Adrenal gland (tissue), 12 donors: ENCODE data around the gene TMEM94. TPM values are rescaled to one million over a fixed set of nuclear protein-coding genes. Genes with fewer than 3 reads are reported as not detected.
A peak's percentile ranks its signal among the peaks of the same experiment; 100 is the strongest.

ENCODE experiments used
- DNase-seq, 7 donors: peaks; one replicate each; pipeline ENCODE4 v3.0.0-alpha.2; 2019 to 2020
- H3K27ac ChIP-seq, 5 donors: fragments of 200-600 bp; sonication (generic) in 4 of 5; 1 replicate in 3 of 5; 2 replicates in 2 of 5; pipeline versions ENCODE4 v1.5.1 to v1.8.0; 2016 to 2020; ENCODE audit warnings: mild to moderate bottlenecking in 1 of 5
- H3K27me3 ChIP-seq: fragments of 200-600 bp; 2 replicates; pipeline ENCODE4 v1.8.0; 2021
- H3K36me3 ChIP-seq, 2 donors: fragments of 200-600 bp; replicated peaks in 1 of 2; 1 replicate in 1 of 2; 2 replicates in 1 of 2; pipeline versions ENCODE4 v1.5.1 to v1.8.0; 2018 to 2022
- H3K4me1 ChIP-seq, 2 donors: fragments of 200-600 bp; replicated peaks in 1 of 2; 1 replicate in 1 of 2; 2 replicates in 1 of 2; pipeline versions ENCODE4 v1.5.1 to v1.8.0; 2018 to 2021
- H3K4me3 ChIP-seq, 4 donors: fragments of 200-600 bp; sonication (generic) in 3 of 4; one replicate each; pipeline ENCODE4 v1.5.1; 2016 to 2018
- H3K9me3 ChIP-seq, 3 donors: fragments of 200-600 bp; sonication (generic) in 1 of 3; replicated peaks in 1 of 3; 1 replicate in 2 of 3; 2 replicates in 1 of 3; pipeline versions ENCODE4 v1.5.1 to v1.8.0; 2016 to 2021
- POLR2A ChIP-seq, 2 donors: fragments of 450-650 bp; IDR thresholded peaks; one replicate each; pipeline ENCODE4 v1.6.1; 2017; ENCODE audit warnings: antibody characterized with exemption in 2 of 2, mild to moderate bottlenecking in 2 of 2, moderate library complexity in 1 of 2
- WGBS, 4 donors: extraction: QIAGEN DNeasy Blood & Tissue Kit in 2 of 4; methylation state at CpG; one replicate each; pipeline versions ENCODE4 v1.1.5 to v1.1.7; 2013 to 2017; 5-methylcytosine and 5-hydroxymethylcytosine counted together
- intact Hi-C, 2 donors: fragments of 100-400 bp; cut with DNase I; formaldehyde crosslinking; loops; one replicate each; pipeline versions ENCODE4 v1.14.1 to v1.15.0; 2022 to 2023
- polyA plus RNA-seq, 3 donors: library from polyadenylated mRNA; stranded (reverse); fragments of 200-250 nt in 2 of 3; fragments of 350-450 nt in 1 of 3; fragmentation: Illumina TruSeq in 1 of 3; extraction: RNeasy Lipid Tissue Mini Kit (QIAGEN cat#74804) in 1 of 3; gene quantifications; one replicate each; pipeline ENCODE4 v1.2.3, GENCODE V29; 2013 to 2014
- total RNA-seq, 9 donors: library from RNA; depleted of rRNA in 4 of 9; stranded (reverse); fragments of >200 nt in 4 of 9; fragments of 120-200 nt in 1 of 9; fragmentation: NEBNext Ultra II Directional in 1 of 9; extraction: Animal tissue kit (Norgen Biotek cat#: 25700) in 1 of 9; gene quantifications; one replicate each; pipeline versions ENCODE4 v1.1.0 to v1.2.4, GENCODE V29; 2013 to 2023
- TF ChIP-seq, protein P1 (sequence below), 6 experiments: fragments of 450-650 bp in 4 of 6; fragments of 200-600 bp in 2 of 6; sonication (generic) in 1 of 6; IDR thresholded peaks; 1 replicate in 5 of 6; 2 replicates in 1 of 6; pipeline versions ENCODE4 v1.5.1 to v1.8.0; 2016 to 2021; ENCODE audit warnings: antibody characterized with exemption in 6 of 6, mild to moderate bottlenecking in 2 of 6, moderate library complexity in 1 of 6
- donor health status: healthy with polysubstance abuse.
- donor health status: Bipolar disorder and iron deficiency.
- donor health status: DM: yes; HTN: yes; CAD: no.
- donor health status: DM: no; HTN: no; CAD: no.
- donor health status: DM: no; HTN: no; CAD: no.
- donor health status: DM: yes; HTN: yes; CAD: no.

TMEM94 gene
- total and polyA plus RNA-seq, 12 donors: 65.2 to 245 (median 167) TPM

DNA sequence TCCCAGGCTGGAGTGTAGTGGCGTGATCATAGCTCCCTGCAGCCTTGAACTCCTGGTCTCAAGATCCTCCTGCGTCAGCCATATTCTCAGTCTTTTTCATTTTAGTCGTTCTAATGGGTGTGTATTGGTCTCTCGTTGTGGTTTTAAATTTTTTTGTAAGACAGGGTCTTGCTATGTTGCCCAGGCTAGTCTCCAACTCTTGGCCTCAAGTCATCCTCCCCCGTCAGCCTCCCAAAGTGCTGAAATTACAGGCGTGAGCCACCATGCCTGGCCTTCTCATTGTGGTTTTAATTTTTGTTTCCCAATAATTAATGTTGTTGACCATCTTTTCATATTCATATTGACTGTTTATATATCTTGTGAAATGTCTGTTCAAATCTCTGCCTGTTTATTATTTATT lies 8.6 kb downstream of the TMEM94 start:
- DNase-seq: no peak
- no peaks in the 10 kb centered on the region for H3K36me3 ChIP-seq
- H3K27ac ChIP-seq: no peak overlapping the region
- WGBS, 4 donors: 88 to 96% (median 92%) methylated on average over 6 of the region's 6 CpGs
- TF ChIP-seq, protein P1, sequence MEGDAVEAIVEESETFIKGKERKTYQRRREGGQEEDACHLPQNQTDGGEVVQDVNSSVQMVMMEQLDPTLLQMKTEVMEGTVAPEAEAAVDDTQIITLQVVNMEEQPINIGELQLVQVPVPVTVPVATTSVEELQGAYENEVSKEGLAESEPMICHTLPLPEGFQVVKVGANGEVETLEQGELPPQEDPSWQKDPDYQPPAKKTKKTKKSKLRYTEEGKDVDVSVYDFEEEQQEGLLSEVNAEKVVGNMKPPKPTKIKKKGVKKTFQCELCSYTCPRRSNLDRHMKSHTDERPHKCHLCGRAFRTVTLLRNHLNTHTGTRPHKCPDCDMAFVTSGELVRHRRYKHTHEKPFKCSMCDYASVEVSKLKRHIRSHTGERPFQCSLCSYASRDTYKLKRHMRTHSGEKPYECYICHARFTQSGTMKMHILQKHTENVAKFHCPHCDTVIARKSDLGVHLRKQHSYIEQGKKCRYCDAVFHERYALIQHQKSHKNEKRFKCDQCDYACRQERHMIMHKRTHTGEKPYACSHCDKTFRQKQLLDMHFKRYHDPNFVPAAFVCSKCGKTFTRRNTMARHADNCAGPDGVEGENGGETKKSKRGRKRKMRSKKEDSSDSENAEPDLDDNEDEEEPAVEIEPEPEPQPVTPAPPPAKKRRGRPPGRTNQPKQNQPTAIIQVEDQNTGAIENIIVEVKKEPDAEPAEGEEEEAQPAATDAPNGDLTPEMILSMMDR (IDR thresholded peaks at IDR 0.05): no peak
- no peak for TF ChIP-seq POLR2A (IDR thresholded peaks at IDR 0.05)
- peaks cover 17 to 29% of the 10 kb centered on the region in 2 donors for H3K4me1 ChIP-seq
- no peaks in the 10 kb centered on the region for H3K27me3 ChIP-seq
- H3K4me3 ChIP-seq: no peak overlapping the region
- intact Hi-C loops: no loop called here
- no peaks in the 10 kb centered on the region for H3K9me3 ChIP-seq

DNA sequence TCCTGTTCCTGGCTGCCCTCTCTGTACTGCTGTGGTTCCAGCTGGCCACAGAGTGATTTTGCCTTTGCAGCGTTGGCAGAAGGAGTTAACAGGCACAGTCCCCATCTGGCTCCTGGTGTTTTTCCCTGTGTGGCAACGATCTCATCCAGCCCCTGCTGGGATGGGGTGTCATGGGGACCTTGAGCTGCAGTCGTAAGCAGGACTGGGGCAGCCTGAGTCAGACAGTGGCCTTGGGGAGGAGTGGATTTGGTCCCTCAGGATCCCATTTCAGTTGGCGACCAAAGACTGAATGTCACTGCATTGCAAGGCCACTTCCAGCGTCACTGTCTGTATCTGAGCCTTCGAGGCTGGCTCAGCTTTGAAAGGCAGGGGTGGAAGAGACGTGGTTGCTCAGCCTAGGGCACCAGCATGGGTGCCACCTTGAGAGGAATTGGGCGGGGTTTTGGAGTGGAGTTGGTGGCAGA lies 11.9 kb downstream of the TMEM94 start:
- Histone ChIP-seq H3K4me3 (no peak overlapping the region), H3K27me3 (no peaks in the 10 kb centered on the region), H3K27ac (peak overlapping the region; percentile 74 to 95 (median 85)), H3K4me1 (peaks cover 17 to 21% of the 10 kb centered on the region in 2 donors), H3K9me3 (no peaks in the 10 kb centered on the region), H3K36me3 (peaks cover 0 to 18% of the 10 kb centered on the region in 2 donors)
- intact Hi-C loops: no loop called here
- WGBS, 4 donors: 31 to 41% (median 33%) methylated on average over 6 to 8 of the region's 8 CpGs
- peak; percentile 22 to 81 for TF ChIP-seq POLR2A (IDR thresholded peaks at IDR 0.05)
- TF ChIP-seq, protein P1 (IDR thresholded peaks at IDR 0.05): no peak
- peak; percentile 89 to 98 (median 97) for DNase-seq

DNA sequence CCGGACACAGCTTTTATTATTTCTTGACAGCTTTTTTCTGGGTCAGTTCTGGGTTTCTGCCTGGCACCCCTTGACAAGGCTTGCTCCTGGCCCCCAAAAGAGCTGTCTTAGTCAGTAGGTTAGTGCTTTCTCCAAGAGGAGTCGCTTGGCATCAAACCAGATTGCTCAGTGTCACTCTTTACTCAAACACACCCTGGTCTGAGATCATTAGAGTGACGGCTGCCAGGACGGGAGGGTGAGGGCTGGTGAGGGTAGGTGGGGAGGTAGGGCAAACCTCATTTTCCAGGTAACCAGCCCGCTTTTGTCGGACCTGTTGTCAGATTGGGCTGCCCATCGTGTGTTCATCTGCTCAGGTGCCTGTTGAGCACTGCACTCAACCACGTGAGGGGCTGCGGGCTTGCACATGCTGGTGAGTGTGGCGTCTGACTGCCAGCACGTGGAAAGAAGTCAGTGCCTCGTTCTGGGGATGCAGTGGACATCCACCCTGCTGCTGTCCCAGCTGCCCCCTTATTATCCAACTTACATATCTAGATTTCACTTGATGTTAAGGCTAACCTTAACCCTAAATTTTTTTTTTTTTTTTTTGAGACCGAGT lies 12.4 kb downstream of the TMEM94 start:
- peaks cover 0 to 22% of the 10 kb centered on the region in 2 donors for H3K36me3 ChIP-seq
- no peaks in the 10 kb centered on the region for H3K27me3 ChIP-seq
- DNase-seq: peak in 4 of 7 donors; percentile 31 to 74 (median 58)
- peak overlapping the region; percentile 74 to 95 (median 85) for H3K27ac ChIP-seq
- intact Hi-C loops: no loop called here
- H3K4me3 ChIP-seq: no peak overlapping the region
- 51 to 67% (median 59%) methylated on average over 10 to 13 of the region's 13 CpGs for WGBS, 4 donors
- H3K4me1 ChIP-seq: peaks cover 17 to 21% of the 10 kb centered on the region in 2 donors
- no peaks in the 10 kb centered on the region for H3K9me3 ChIP-seq
- TF ChIP-seq POLR2A (IDR thresholded peaks at IDR 0.05): no peak
- TF ChIP-seq, protein P1 (IDR thresholded peaks at IDR 0.05): no peak

DNA sequence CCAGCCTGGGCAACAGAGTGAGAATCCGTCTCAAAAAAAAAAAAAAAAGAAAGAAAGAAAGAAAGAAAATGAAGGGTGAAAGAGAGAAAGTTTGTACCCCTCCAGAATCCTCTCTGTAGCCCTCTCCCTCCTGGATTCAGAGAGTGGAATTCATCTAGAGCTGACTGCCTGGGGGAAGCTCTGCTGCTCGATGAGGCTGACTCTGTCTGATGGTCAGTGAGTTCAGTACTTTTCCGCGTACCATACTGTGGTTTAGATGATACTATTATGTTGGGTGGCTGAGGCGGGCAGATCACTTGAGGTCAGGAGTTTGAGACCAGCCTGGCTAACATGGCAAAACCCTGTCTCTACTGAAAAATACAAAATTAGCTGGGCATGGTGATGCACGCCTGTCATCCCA lies 14.8 kb downstream of the TMEM94 start:
- Histone ChIP-seq H3K4me1 (peaks cover 25 to 36% of the 10 kb centered on the region in 2 donors), H3K27ac (no peak overlapping the region), H3K4me3 (no peak overlapping the region), H3K36me3 (peaks cover 0 to 22% of the 10 kb centered on the region in 2 donors), H3K9me3 (no peaks in the 10 kb centered on the region), H3K27me3 (no peaks in the 10 kb centered on the region)
- 80 to 96% (median 89%) methylated on average over 6 of the region's 6 CpGs for WGBS, 4 donors
- DNase-seq: no peak
- intact Hi-C loops: no loop called here
- TF ChIP-seq, protein P1 (IDR thresholded peaks at IDR 0.05): no peak
- TF ChIP-seq POLR2A (IDR thresholded peaks at IDR 0.05): no peak
